Measurements from ENCODE around the gene SHISA4.

DNA sequence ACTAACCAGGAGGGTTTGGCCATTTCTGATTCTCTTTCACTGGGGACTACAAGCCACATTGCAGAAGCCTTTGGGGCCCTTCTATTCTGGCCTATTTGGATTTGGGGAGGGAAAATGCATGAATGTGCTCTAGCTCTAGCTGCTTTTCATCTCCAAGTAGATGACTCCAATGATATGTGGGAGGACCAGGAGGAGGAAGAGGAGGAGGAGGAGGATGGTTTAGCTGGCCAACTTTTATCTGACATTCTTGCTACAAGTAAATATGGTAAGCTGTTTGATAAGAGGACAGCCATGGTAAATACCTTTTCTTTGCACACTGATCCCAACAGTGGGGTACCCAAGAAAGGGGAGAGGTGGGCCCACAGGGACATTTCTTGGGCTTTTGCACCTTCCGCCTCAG, 14.0 kb upstream of the SHISA4 start:
- no peak for TF ChIP-seq YY1 (IDR thresholded peaks at IDR 0.05; ENCODE audit: insufficient read depth, insufficient read length)
- no peak for TF ChIP-seq ZNF274 (IDR thresholded peaks at IDR 0.05; ENCODE audit: low read depth, low read length)

All from NT2/D1 (cell line).